GM23338 (cell line): ENCODE measurements around the gene ABCC12. TPM values are rescaled to one million over a fixed set of nuclear protein-coding genes. Genes with fewer than 3 reads are reported as not detected.
A peak's percentile ranks its signal among the peaks of the same experiment; 100 is the strongest.

ENCODE experiments used
- ATAC-seq: fragments of 200-7000 bp; cut with Tn5 transposase; 3 replicates; pipeline ENCODE4 v1.9.1; 2020
- DNase-seq: peaks from one replicate; pipeline ENCODE4 v3.0.0-alpha.2; 2015; ENCODE audit warnings: low spot score
- H2AFZ ChIP-seq: fragments of 200-600 bp; sonication (generic); 2 replicates; pipeline ENCODE4 v1.8.0; 2016; ENCODE audit warnings: antibody characterized with exemption, mild to moderate bottlenecking, moderate library complexity
- H3F3A ChIP-seq: fragments of 200-600 bp; sonication (generic); replicated peaks from 2 replicates; pipeline ENCODE4 v1.8.0; 2017; ENCODE audit warnings: antibody characterized with exemption, mixed run types, low read depth
- H3K27ac ChIP-seq: fragments of 200-600 bp; sonication (generic); 2 replicates; pipeline ENCODE4 v1.6.1; 2016; ENCODE audit warnings: low read depth
- H3K27me3 ChIP-seq: fragments of 200-600 bp; sonication (generic); 2 replicates; pipeline ENCODE4 v1.8.0; 2016; ENCODE audit warnings: mild to moderate bottlenecking, mixed run types, moderate library complexity; ENCODE audit not compliant: insufficient read depth
- H3K36me3 ChIP-seq: fragments of 200-600 bp; sonication (generic); 2 replicates; pipeline ENCODE4 v1.8.0; 2016; ENCODE audit warnings: mild to moderate bottlenecking; ENCODE audit not compliant: insufficient read depth
- H3K4me1 ChIP-seq: fragments of 200-600 bp; sonication (generic); 2 replicates; pipeline ENCODE4 v1.8.0; 2016; ENCODE audit warnings: mild to moderate bottlenecking, moderate library complexity; ENCODE audit not compliant: insufficient read depth
- H3K4me2 ChIP-seq: fragments of 200-600 bp; sonication (generic); 2 replicates; pipeline ENCODE4 v1.7.1; 2017; ENCODE audit warnings: mixed run types
- H3K4me3 ChIP-seq: fragments of 200-600 bp; sonication (generic); 2 replicates; pipeline ENCODE4 v1.6.1; 2016; ENCODE audit warnings: mixed run types
- H3K79me2 ChIP-seq: fragments of 200-600 bp; sonication (generic); replicated peaks from 2 replicates; pipeline ENCODE4 v1.8.0; 2017; ENCODE audit warnings: mild to moderate bottlenecking; ENCODE audit not compliant: insufficient read depth
- H3K9me2 ChIP-seq: fragments of 200-600 bp; sonication (generic); 2 replicates; pipeline ENCODE4 v1.8.0; 2017; ENCODE audit not compliant: insufficient read depth
- H4K20me1 ChIP-seq: fragments of 200-600 bp; sonication (generic); replicated peaks from 2 replicates; pipeline ENCODE4 v1.8.0; 2017; ENCODE audit warnings: mild to moderate bottlenecking; ENCODE audit not compliant: insufficient read depth
- H3K27ac Mint-ChIP-seq: 2 replicates; pipeline ENCODE4 v1.8.0; 2020; ENCODE audit warnings: inconsistent platforms, mild to moderate bottlenecking, moderate library complexity, mixed read lengths
- H3K27me3 Mint-ChIP-seq: 3 replicates; pipeline ENCODE4 v1.8.0; 2022; ENCODE audit warnings: low read depth, mild to moderate bottlenecking, moderate library complexity, mixed read lengths, inconsistent platforms; ENCODE audit not compliant: insufficient read depth, poor library complexity
- H3K36me3 Mint-ChIP-seq: 3 replicates; pipeline ENCODE4 v1.8.0; 2021; ENCODE audit warnings: low read depth, mild to moderate bottlenecking, inconsistent platforms, moderate library complexity, mixed read lengths
- H3K4me1 Mint-ChIP-seq: 3 replicates; pipeline ENCODE4 v1.8.0; 2020; ENCODE audit warnings: mild to moderate bottlenecking, inconsistent platforms, mixed read lengths
- H3K4me3 Mint-ChIP-seq: 3 replicates; pipeline ENCODE4 v1.8.0; 2021; ENCODE audit warnings: moderate library complexity, mild to moderate bottlenecking, inconsistent platforms, mixed read lengths
- H3K9me3 Mint-ChIP-seq: 3 replicates; pipeline ENCODE4 v1.8.0; 2020; ENCODE audit warnings: moderate library complexity, mild to moderate bottlenecking, inconsistent platforms, mixed read lengths
- CREB1 ChIP-seq: fragments of 250-450 bp; sonication (Bioruptor Pico); IDR thresholded peaks from 2 replicates; pipeline ENCODE4 v1.5.0; 2020; ENCODE audit warnings: low read depth, mild to moderate bottlenecking, moderate library complexity
- CTCF ChIP-seq, 2 experiments: fragments of 200-600 bp in 1 of 2; sonication (generic) in 1 of 2; conservative IDR thresholded peaks; 2 replicates each; pipeline versions ENCODE4 v1.5.1 to v1.6.1; 2016 to 2017; ENCODE audit warnings: antibody characterized with exemption in 2 of 2, low read depth in 2 of 2, mild to moderate bottlenecking in 2 of 2, moderate library complexity in 1 of 2
- ETS1 ChIP-seq: IDR thresholded peaks from 2 replicates; pipeline ENCODE4 v1.6.1; 2016; ENCODE audit warnings: antibody characterized with exemption
- EZH2 ChIP-seq: fragments of 200-600 bp; sonication (generic); IDR thresholded peaks from one replicate; pipeline ENCODE4 v1.8.0; 2017; ENCODE audit warnings: antibody characterized with exemption, mild to moderate bottlenecking, low read depth; ENCODE audit not compliant: unreplicated experiment
- EZH2phosphoT487 ChIP-seq: fragments of 200-600 bp; sonication (generic); IDR thresholded peaks from one replicate; pipeline ENCODE4 v1.8.1; 2018; ENCODE audit warnings: antibody characterized with exemption; ENCODE audit not compliant: unreplicated experiment
- NANOG ChIP-seq: IDR thresholded peaks from 2 replicates; pipeline ENCODE4 v1.6.1; 2016; ENCODE audit warnings: antibody characterized with exemption, borderline replicate concordance
- POLR2AphosphoS5 ChIP-seq: IDR thresholded peaks from 2 replicates; pipeline ENCODE4 v1.6.1; 2016; ENCODE audit warnings: antibody characterized with exemption, low read depth
- REST ChIP-seq: IDR thresholded peaks from one replicate; pipeline ENCODE4 v1.6.1; 2018; ENCODE audit warnings: antibody characterized with exemption; ENCODE audit not compliant: unreplicated experiment
- ZNF114 ChIP-seq: fragments of 250-450 bp; sonication (Bioruptor Pico); IDR thresholded peaks from 2 replicates; pipeline ENCODE4 v1.5.0; 2020; ENCODE audit warnings: mild to moderate bottlenecking, moderate library complexity
- ZNF331 ChIP-seq: fragments of 250-450 bp; sonication (Bioruptor Pico); IDR thresholded peaks from 2 replicates; pipeline ENCODE4 v1.5.0; 2020; ENCODE audit warnings: low read depth, mild to moderate bottlenecking, moderate library complexity
- ZNF462 ChIP-seq: fragments of 250-450 bp; sonication (Bioruptor Pico); IDR thresholded peaks from 2 replicates; pipeline ENCODE4 v1.5.0; 2020; ENCODE audit warnings: mild to moderate bottlenecking, moderate library complexity
- polyA plus RNA-seq: library from polyadenylated mRNA; unstranded; fragments of >200 nt; fragmentation: Nextera tagmentation; extraction: Ambion mirVana; gene quantifications from 2 replicates; pipeline ENCODE4 v1.2.1, GENCODE V29; 2016
- total RNA-seq: library from RNA; depleted of rRNA; stranded (reverse); fragments of >200 nt; shearing (Covaris generic); gene quantifications from 2 replicates; pipeline ENCODE4 v1.2.3, GENCODE V29; 2014

Gene ABCC12
- total and polyA plus RNA-seq, 2 experiments from 2014 or later = not detected

GRCh38 chr16:48110000-48110399 is 45.8 kb downstream of the ABCC12 start:
- H3K27ac Mint-ChIP-seq = no peak overlapping the region

More at GRCh38 chr16:48110000-48110399, 45.8 kb downstream of the ABCC12 start:
- Mint-ChIP-seq H3K36me3 (no peaks in the 10 kb centered on the region), H3K4me3 (no peak overlapping the region), H3K4me1 (no peaks in the 10 kb centered on the region), H3K9me3 (no peaks in the 10 kb centered on the region; the same call in 2 of the 3 replicates), H3K27me3 (peaks cover 4% of the 10 kb centered on the region)
- no peaks in the 10 kb centered on the region; the same call in 1 of the 2 replicates for H3K9me2 ChIP-seq
- no peaks in the 10 kb centered on the region for H3K79me2 ChIP-seq
- H3K4me2 ChIP-seq = no peak overlapping the region
- ATAC-seq (no peak), DNase-seq (no peak)
- H3K36me3 ChIP-seq = no peaks in the 10 kb centered on the region
- H2AFZ ChIP-seq = peak overlapping the region; percentile 76
- TF ChIP-seq POLR2AphosphoS5 (no peak), ZNF462 (CRISPR knock-in tag) (no peak), REST (no peak), ETS1 (no peak), EZH2 (no peak), ZNF114 (no peak), NANOG (no peak), CTCF (conservative IDR thresholded peaks at IDR 0.05; ENCODE audit: low read depth in 2 of 2) (no peak), CREB1 (no peak), EZH2phosphoT487 (no peak), ZNF331 (no peak)
- no peak overlapping the region for H3K27ac ChIP-seq
- no peaks in the 10 kb centered on the region for H4K20me1 ChIP-seq
- H3K27me3 ChIP-seq = no peaks in the 10 kb centered on the region
- H3K4me3 ChIP-seq = no peak overlapping the region
- no peaks in the 10 kb centered on the region for H3K4me1 ChIP-seq
- H3F3A ChIP-seq = no peaks in the 10 kb centered on the region
